ENCODE measurements around the gene C3orf80.

- TF ChIP-seq CTCF (IDR thresholded peaks at IDR 0.05) (no peak), POLR2A (IDR thresholded peaks at IDR 0.05) (no peak)
These were observed 7.5 kb upstream of the C3orf80 start for GRCh38 chr3:160217675-160218074.
